ENCODE data around the gene C18orf54.

DNA sequence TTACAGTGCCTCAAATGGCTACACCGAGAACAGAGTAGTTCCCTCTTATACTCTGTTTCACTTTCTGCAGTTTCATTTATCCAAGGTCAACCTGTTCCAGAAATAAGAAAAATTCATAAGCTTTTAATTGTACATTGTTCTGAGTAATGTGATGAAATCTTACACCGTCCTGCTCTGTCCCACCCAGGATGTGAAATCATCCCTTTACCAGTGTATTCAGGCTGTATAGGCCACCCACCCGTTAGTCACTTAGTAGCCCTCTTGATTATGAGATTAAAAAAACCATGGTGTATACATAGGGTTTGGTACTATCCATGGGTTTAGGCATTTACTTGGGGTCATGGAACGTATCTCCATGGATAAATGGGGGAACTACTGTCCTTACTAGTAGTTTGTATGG lies 29.9 kb upstream of the C18orf54 start:
- TF ChIP-seq POLR2AphosphoS5 (IDR thresholded peaks at IDR 0.05; ENCODE audit: insufficient read depth, low read depth, low read length) (no peak), POLR2A (IDR thresholded peaks at IDR 0.05; ENCODE audit: low read depth, low read length) (no peak), JUN (IDR thresholded peaks at IDR 0.05; ENCODE audit: borderline replicate concordance, insufficient read depth, insufficient read length, low read depth) (no peak), EZH2 (IDR thresholded peaks at IDR 0.05; ENCODE audit: borderline replicate concordance, low read depth, low read length, severe bottlenecking) (no peak)
- TF ChIP-seq, protein P1, sequence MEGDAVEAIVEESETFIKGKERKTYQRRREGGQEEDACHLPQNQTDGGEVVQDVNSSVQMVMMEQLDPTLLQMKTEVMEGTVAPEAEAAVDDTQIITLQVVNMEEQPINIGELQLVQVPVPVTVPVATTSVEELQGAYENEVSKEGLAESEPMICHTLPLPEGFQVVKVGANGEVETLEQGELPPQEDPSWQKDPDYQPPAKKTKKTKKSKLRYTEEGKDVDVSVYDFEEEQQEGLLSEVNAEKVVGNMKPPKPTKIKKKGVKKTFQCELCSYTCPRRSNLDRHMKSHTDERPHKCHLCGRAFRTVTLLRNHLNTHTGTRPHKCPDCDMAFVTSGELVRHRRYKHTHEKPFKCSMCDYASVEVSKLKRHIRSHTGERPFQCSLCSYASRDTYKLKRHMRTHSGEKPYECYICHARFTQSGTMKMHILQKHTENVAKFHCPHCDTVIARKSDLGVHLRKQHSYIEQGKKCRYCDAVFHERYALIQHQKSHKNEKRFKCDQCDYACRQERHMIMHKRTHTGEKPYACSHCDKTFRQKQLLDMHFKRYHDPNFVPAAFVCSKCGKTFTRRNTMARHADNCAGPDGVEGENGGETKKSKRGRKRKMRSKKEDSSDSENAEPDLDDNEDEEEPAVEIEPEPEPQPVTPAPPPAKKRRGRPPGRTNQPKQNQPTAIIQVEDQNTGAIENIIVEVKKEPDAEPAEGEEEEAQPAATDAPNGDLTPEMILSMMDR (IDR thresholded peaks at IDR 0.05; ENCODE audit: extremely low read depth in 1 of 2, insufficient read depth in 1 of 2, low read depth in 1 of 2, low read length in 2 of 2): no peak
- TF ChIP-seq, protein P2, sequence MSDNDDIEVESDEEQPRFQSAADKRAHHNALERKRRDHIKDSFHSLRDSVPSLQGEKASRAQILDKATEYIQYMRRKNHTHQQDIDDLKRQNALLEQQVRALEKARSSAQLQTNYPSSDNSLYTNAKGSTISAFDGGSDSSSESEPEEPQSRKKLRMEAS (IDR thresholded peaks at IDR 0.05; ENCODE audit: insufficient read depth, insufficient read length): no peak

Data from endothelial cell of umbilical vein (primary cell).